K562 (cell line): ENCODE results near the gene SRPK3. TPM values are rescaled to one million over a fixed set of nuclear protein-coding genes. Genes with fewer than 3 reads are reported as not detected.

Experiments used
- polyA plus RNA-seq, 8 experiments: library from polyadenylated mRNA; depleted of rRNA in 4 of 8; stranded (reverse) in 5 of 8; unstranded in 3 of 8; fragments of >200 nt; fragmentation: Nextera tagmentation in 2 of 8; fragmentation: Illumina TruSeq in 1 of 8; extraction: Ambion mirVana in 2 of 8; extraction: Trizol in 1 of 8; gene quantifications; 2 replicates each; pipeline versions ENCODE4 v1.2.1 to v1.2.3, GENCODE V29; 2011 to 2014; ENCODE audit warnings: inconsistent platforms in 1 of 8, missing spikeins in 1 of 8
- total RNA-seq, 7 experiments: library from RNA; depleted of rRNA in 6 of 7; stranded (reverse); fragments of >200 nt in 6 of 7; fragmentation: Illumina TruSeq in 2 of 7; extraction: Trizol in 2 of 7; gene quantifications; 2 replicates each; pipeline versions ENCODE4 v1.2.1 to v1.2.3, GENCODE V29; 2011 to 2021; ENCODE audit warnings: low replicate concordance in 1 of 7

Gene SRPK3
- total and polyA plus RNA-seq, 9 of the 15 experiments (the other 6 are each of a cell fraction or from before 2014, with no cell fraction given), result 0.01 to 0.09 (median 0.04) TPM; not detected in 2

Other genes with a start within 250 kb of the SRPK3 start
Only the 7 nearest of the 18 such genes appear.
- 29.6 and 45.6 TPM in 2 replicates for gene SLC6A8, start 93.1 kb upstream of the SRPK3 start, total RNA-seq (2014; rRNA removed)
- gene SLC6A8, start 93.1 kb upstream of the SRPK3 start, total RNA-seq (2014; rRNA removed; fragmentation: Illumina TruSeq; extraction: Trizol), result 24.7 and 34.3 TPM in 2 replicates
- gene SLC6A8, start 93.1 kb upstream of the SRPK3 start, total RNA-seq (2015; rRNA removed; fragmentation: Illumina TruSeq; extraction: Trizol), result 30.3 and 31.0 TPM in 2 replicates
- gene SLC6A8, start 93.1 kb upstream of the SRPK3 start, total RNA-seq (2021), result 122 and 144 TPM in 2 replicates
- 139 and 294 TPM in 2 replicates for gene SLC6A8, start 93.1 kb upstream of the SRPK3 start, polyA plus RNA-seq (2011; rRNA removed)
- gene SLC6A8, start 93.1 kb upstream of the SRPK3 start, polyA plus RNA-seq (2014; fragmentation: Illumina TruSeq; extraction: Trizol), result 73.5 and 87.0 TPM in 2 replicates
- gene SLC6A8, start 93.1 kb upstream of the SRPK3 start, polyA plus RNA-seq (2014; fragmentation: Nextera tagmentation; extraction: Ambion mirVana), result 1 to 10 TPM in 1 of 2 experiments, under 1 TPM in 1; 0.68 to 1.7 TPM
- gene SLC6A8, start 93.1 kb upstream of the SRPK3 start, polyA plus RNA-seq (2014; rRNA removed), result 76.7 and 77.6 TPM in 2 replicates
- 156 and 184 TPM in 2 replicates for gene BCAP31, start 56.7 kb upstream of the SRPK3 start, total RNA-seq (2014; rRNA removed)
- gene BCAP31, start 56.7 kb upstream of the SRPK3 start, total RNA-seq (2014; rRNA removed; fragmentation: Illumina TruSeq; extraction: Trizol), result 206 and 225 TPM in 2 replicates
- 170 and 173 TPM in 2 replicates for gene BCAP31, start 56.7 kb upstream of the SRPK3 start, total RNA-seq (2015; rRNA removed; fragmentation: Illumina TruSeq; extraction: Trizol)
- gene BCAP31, start 56.7 kb upstream of the SRPK3 start, total RNA-seq (2021), result 261 and 262 TPM in 2 replicates
- 157 and 186 TPM in 2 replicates for gene BCAP31, start 56.7 kb upstream of the SRPK3 start, polyA plus RNA-seq (2011; rRNA removed)
- 188 and 219 TPM in 2 replicates for gene BCAP31, start 56.7 kb upstream of the SRPK3 start, polyA plus RNA-seq (2014; fragmentation: Illumina TruSeq; extraction: Trizol)
- 100 to 1,000 TPM; 562 to 683 TPM for gene BCAP31, start 56.7 kb upstream of the SRPK3 start, polyA plus RNA-seq (2014; fragmentation: Nextera tagmentation; extraction: Ambion mirVana)
- 175 and 176 TPM in 2 replicates for gene BCAP31, start 56.7 kb upstream of the SRPK3 start, polyA plus RNA-seq (2014; rRNA removed)
- 3.9 and 6.0 TPM in 2 replicates for gene ABCD1, start 56.2 kb upstream of the SRPK3 start, total RNA-seq (2014; rRNA removed)
- gene ABCD1, start 56.2 kb upstream of the SRPK3 start, total RNA-seq (2014; rRNA removed; fragmentation: Illumina TruSeq; extraction: Trizol), result 0.80 and 1.4 TPM in 2 replicates
- 2.8 and 3.1 TPM in 2 replicates for gene ABCD1, start 56.2 kb upstream of the SRPK3 start, total RNA-seq (2015; rRNA removed; fragmentation: Illumina TruSeq; extraction: Trizol)
- gene ABCD1, start 56.2 kb upstream of the SRPK3 start, total RNA-seq (2021), result 6.9 and 7.1 TPM in 2 replicates
- 1.6 and 3.8 TPM in 2 replicates for gene ABCD1, start 56.2 kb upstream of the SRPK3 start, polyA plus RNA-seq (2011; rRNA removed)
- 2.2 and 3.5 TPM in 2 replicates for gene ABCD1, start 56.2 kb upstream of the SRPK3 start, polyA plus RNA-seq (2014; fragmentation: Illumina TruSeq; extraction: Trizol)
- gene ABCD1, start 56.2 kb upstream of the SRPK3 start, polyA plus RNA-seq (2014; fragmentation: Nextera tagmentation; extraction: Ambion mirVana), result under 1 TPM; 0.07 to 0.18 TPM
- 3.8 and 5.2 TPM in 2 replicates for gene ABCD1, start 56.2 kb upstream of the SRPK3 start, polyA plus RNA-seq (2014; rRNA removed)
- gene PLXNB3, start 16.8 kb upstream of the SRPK3 start, total RNA-seq (2014; rRNA removed), result 1.6 and 2.0 TPM in 2 replicates
- gene PLXNB3, start 16.8 kb upstream of the SRPK3 start, total RNA-seq (2014; rRNA removed; fragmentation: Illumina TruSeq; extraction: Trizol), result 0.22 TPM in 1 of 2 replicates, not detected in the other
- gene PLXNB3, start 16.8 kb upstream of the SRPK3 start, total RNA-seq (2015; rRNA removed; fragmentation: Illumina TruSeq; extraction: Trizol), result 0.25 and 0.72 TPM in 2 replicates
- gene PLXNB3, start 16.8 kb upstream of the SRPK3 start, total RNA-seq (2021), result 1.6 TPM in 2 replicates
- gene PLXNB3, start 16.8 kb upstream of the SRPK3 start, polyA plus RNA-seq (2011; rRNA removed), result 1.5 and 2.4 TPM in 2 replicates
- gene PLXNB3, start 16.8 kb upstream of the SRPK3 start, polyA plus RNA-seq (2014; fragmentation: Illumina TruSeq; extraction: Trizol), result 0.40 and 0.50 TPM in 2 replicates
- gene PLXNB3, start 16.8 kb upstream of the SRPK3 start, polyA plus RNA-seq (2014; fragmentation: Nextera tagmentation; extraction: Ambion mirVana), result not detected
- gene PLXNB3, start 16.8 kb upstream of the SRPK3 start, polyA plus RNA-seq (2014; rRNA removed), result 1.4 and 1.6 TPM in 2 replicates
- gene IDH3G, start 13.3 kb downstream of the SRPK3 start, total RNA-seq (2014; rRNA removed), result 62.4 and 70.5 TPM in 2 replicates
- 16.3 and 30.6 TPM in 2 replicates for gene IDH3G, start 13.3 kb downstream of the SRPK3 start, total RNA-seq (2014; rRNA removed; fragmentation: Illumina TruSeq; extraction: Trizol)
- 34.1 and 39.2 TPM in 2 replicates for gene IDH3G, start 13.3 kb downstream of the SRPK3 start, total RNA-seq (2015; rRNA removed; fragmentation: Illumina TruSeq; extraction: Trizol)
- 64.0 and 67.1 TPM in 2 replicates for gene IDH3G, start 13.3 kb downstream of the SRPK3 start, total RNA-seq (2021)
- 37.9 and 74.6 TPM in 2 replicates for gene IDH3G, start 13.3 kb downstream of the SRPK3 start, polyA plus RNA-seq (2011; rRNA removed)
- gene IDH3G, start 13.3 kb downstream of the SRPK3 start, polyA plus RNA-seq (2014; fragmentation: Illumina TruSeq; extraction: Trizol), result 72.5 and 80.1 TPM in 2 replicates
- gene IDH3G, start 13.3 kb downstream of the SRPK3 start, polyA plus RNA-seq (2014; fragmentation: Nextera tagmentation; extraction: Ambion mirVana), result 10 to 100 TPM; 24.3 to 36.4 TPM
- gene IDH3G, start 13.3 kb downstream of the SRPK3 start, polyA plus RNA-seq (2014; rRNA removed), result 63.2 and 69.3 TPM in 2 replicates
- 222 and 275 TPM in 2 replicates for gene SSR4, start 13.6 kb downstream of the SRPK3 start, total RNA-seq (2014; rRNA removed)
- gene SSR4, start 13.6 kb downstream of the SRPK3 start, total RNA-seq (2014; rRNA removed; fragmentation: Illumina TruSeq; extraction: Trizol), result 120 and 146 TPM in 2 replicates
- 299 and 311 TPM in 2 replicates for gene SSR4, start 13.6 kb downstream of the SRPK3 start, total RNA-seq (2015; rRNA removed; fragmentation: Illumina TruSeq; extraction: Trizol)
- 272 and 275 TPM in 2 replicates for gene SSR4, start 13.6 kb downstream of the SRPK3 start, total RNA-seq (2021)
- 255 and 290 TPM in 2 replicates for gene SSR4, start 13.6 kb downstream of the SRPK3 start, polyA plus RNA-seq (2011; rRNA removed)
- 196 and 294 TPM in 2 replicates for gene SSR4, start 13.6 kb downstream of the SRPK3 start, polyA plus RNA-seq (2014; fragmentation: Illumina TruSeq; extraction: Trizol)
- 100 to 1,000 TPM; 469 to 492 TPM for gene SSR4, start 13.6 kb downstream of the SRPK3 start, polyA plus RNA-seq (2014; fragmentation: Nextera tagmentation; extraction: Ambion mirVana)
- gene SSR4, start 13.6 kb downstream of the SRPK3 start, polyA plus RNA-seq (2014; rRNA removed), result 344 and 405 TPM in 2 replicates
- 0.05 TPM in 1 of 2 replicates, not detected in the other for gene PDZD4, start 49.5 kb downstream of the SRPK3 start, total RNA-seq (2014; rRNA removed)
- not detected in 2 replicates for gene PDZD4, start 49.5 kb downstream of the SRPK3 start, total RNA-seq (2014; rRNA removed; fragmentation: Illumina TruSeq; extraction: Trizol)
- gene PDZD4, start 49.5 kb downstream of the SRPK3 start, total RNA-seq (2015; rRNA removed; fragmentation: Illumina TruSeq; extraction: Trizol), result not detected in 2 replicates
- 0.38 TPM in 1 of 2 replicates, not detected in the other for gene PDZD4, start 49.5 kb downstream of the SRPK3 start, total RNA-seq (2021)
- 0.07 and 0.18 TPM in 2 replicates for gene PDZD4, start 49.5 kb downstream of the SRPK3 start, polyA plus RNA-seq (2011; rRNA removed)
- gene PDZD4, start 49.5 kb downstream of the SRPK3 start, polyA plus RNA-seq (2014; fragmentation: Illumina TruSeq; extraction: Trizol), result not detected in 2 replicates
- not detected for gene PDZD4, start 49.5 kb downstream of the SRPK3 start, polyA plus RNA-seq (2014; fragmentation: Nextera tagmentation; extraction: Ambion mirVana)
- gene PDZD4, start 49.5 kb downstream of the SRPK3 start, polyA plus RNA-seq (2014; rRNA removed), result 0.08 TPM in 1 of 2 replicates, not detected in the other